GM20000 (cell line): ENCODE measurements around the gene GSG1L.

Source experiments
- DNase-seq: peaks from one replicate; pipeline ENCODE4 v3.0.0; 2012; ENCODE audit warnings: low spot score
- TF ChIP-seq, protein P1 (sequence below): IDR thresholded peaks from 2 replicates; pipeline ENCODE4 v1.5.1; 2012; ENCODE audit warnings: mild to moderate bottlenecking, control low read depth; ENCODE audit errors: extremely low read depth, missing control alignments

Gene GSG1L

DNA sequence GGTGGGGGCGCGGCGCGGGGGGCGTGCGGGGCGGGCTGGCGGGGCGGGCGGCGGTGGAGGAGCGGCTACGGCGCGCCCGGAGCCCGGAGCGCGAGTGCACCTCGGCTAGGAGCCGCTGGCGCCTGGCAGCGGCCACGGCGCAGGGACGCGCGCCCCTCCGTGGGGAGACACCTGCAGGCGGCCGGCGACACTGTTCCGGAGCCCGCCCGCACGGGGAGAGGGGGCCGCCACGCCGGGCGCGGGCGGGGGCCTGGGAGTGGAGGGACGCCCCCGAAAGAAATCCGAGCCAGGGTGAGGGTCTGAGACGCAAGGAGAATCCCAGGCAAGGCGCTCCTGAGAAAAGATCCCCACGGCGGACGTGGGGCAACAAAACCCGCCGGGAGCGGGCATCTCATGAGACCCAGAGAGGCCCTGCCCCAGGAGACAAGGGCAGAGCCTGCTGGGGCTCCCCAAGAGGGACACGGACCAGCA lies at the start of gene GSG1L:
Gene GSG1L, minus strand, starts transcription at position 124 of the 471 bp plus-strand sequence. CDS start 290 bp downstream, outside the sequence.
- TF ChIP-seq, protein P1, sequence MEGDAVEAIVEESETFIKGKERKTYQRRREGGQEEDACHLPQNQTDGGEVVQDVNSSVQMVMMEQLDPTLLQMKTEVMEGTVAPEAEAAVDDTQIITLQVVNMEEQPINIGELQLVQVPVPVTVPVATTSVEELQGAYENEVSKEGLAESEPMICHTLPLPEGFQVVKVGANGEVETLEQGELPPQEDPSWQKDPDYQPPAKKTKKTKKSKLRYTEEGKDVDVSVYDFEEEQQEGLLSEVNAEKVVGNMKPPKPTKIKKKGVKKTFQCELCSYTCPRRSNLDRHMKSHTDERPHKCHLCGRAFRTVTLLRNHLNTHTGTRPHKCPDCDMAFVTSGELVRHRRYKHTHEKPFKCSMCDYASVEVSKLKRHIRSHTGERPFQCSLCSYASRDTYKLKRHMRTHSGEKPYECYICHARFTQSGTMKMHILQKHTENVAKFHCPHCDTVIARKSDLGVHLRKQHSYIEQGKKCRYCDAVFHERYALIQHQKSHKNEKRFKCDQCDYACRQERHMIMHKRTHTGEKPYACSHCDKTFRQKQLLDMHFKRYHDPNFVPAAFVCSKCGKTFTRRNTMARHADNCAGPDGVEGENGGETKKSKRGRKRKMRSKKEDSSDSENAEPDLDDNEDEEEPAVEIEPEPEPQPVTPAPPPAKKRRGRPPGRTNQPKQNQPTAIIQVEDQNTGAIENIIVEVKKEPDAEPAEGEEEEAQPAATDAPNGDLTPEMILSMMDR: no peak
- DNase-seq: peak; percentile 61

DNA sequence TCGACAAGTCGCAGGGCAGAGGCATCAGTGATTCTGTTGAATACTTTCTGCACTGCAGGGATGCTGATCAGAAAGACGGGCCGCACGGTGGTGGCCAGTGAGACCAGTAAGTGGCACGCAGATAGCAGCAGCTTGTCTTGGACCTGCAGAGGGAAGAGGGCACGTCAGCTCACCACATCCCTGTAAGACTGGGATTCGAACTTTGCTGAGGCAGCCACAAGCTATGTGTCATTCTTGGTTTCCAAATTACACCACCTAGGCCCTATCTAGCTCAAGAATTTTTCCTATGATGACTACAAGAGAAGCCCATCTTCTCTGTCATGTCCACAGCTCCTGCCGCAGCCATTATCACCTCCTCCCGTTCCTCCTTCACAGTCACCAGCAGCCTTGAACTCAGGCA lies 49.4 kb upstream of the GSG1L start:
- TF ChIP-seq, protein P1: no peak
- no peak for DNase-seq

DNA sequence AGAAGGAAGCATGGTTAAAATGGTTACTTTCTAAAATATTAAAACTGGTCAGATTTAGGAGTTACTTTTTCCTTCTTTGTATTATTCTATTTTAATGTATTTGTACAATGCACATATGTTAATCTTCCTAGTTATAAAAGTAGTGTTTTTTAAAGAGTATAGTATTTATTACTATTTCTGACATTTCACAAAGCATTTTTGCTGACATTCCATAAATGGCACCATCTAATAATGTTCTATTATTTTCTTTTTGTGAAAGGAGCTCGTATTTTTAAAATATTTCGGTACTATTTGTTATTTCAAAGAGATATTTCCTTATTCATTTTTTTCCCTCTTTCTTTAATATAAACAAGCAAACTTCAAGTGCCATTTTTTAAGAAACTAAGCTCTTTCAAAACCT lies 47.5 kb upstream of the GSG1L start:
- no peak for DNase-seq
- TF ChIP-seq, protein P1: no peak

DNA sequence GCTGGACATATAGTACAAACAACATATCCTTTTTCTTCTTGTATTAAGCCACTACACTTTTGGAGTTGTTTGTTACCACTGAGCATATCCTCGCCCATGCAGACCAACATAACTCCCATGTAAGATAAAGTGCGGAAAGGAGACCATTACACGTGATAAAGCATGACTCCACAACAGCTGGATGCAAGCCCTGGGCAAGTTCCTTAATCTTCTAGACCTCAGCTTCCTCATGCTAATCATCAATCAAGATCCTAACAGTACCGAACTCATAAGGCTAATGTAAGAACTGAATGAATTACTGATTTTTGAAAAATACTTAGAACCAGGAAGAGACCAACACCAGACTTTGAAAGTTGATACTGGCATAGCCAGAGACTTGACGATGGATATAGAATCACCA lies 47.0 kb upstream of the GSG1L start:
- no peak for DNase-seq
- TF ChIP-seq, protein P1: no peak

DNA sequence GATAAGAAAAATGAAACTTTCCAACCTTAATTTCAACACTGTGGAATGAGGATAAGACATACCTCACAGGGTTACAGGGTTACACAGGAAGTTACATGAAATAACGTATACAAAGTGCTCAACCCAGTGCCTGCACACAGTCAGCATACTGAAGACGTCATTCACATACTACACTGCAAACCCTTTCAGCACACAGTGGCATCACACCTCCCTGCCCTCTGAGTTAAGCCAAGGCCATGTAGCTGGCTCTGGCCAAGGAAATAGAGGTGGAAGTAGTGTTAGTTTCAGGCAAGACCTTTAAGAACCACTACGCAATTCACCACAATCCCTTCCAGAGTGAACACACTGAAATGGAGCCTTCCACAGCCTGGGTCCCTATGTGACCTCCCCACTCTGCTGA lies 46.6 kb upstream of the GSG1L start:
- TF ChIP-seq, protein P1: no peak
- no peak for DNase-seq

DNA sequence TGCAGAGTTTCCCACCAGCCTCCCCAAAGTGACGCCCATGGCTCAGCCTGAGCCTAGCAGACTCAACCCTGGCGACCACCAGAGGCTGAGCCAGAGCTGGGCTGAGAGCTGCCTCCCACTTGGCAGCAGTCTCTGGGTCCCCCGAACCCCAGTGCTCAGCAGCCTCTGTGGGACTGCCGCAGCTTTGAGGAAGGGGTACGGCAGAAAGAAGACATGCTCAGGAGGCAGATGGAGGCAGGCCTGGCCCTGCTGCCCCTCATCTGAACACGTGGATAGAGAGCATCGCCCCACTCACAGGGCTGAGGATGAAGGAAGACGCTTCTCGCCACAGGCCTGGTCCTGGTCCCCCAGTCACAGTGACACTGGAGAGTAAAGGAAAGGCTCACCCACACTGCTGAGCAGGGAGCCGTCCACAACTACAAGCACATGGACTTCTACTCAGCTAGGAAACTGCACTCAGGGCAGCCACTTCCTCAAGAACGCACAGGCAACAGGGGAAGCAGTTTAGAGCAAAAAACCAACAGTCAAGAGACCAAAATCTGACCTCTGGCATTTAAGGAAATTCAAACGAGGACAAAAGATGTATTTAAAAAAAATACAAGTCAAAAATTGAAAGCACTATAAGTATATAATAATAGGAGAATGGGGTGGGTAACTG lies 45.2 kb upstream of the GSG1L start:
- no peak for DNase-seq

DNA sequence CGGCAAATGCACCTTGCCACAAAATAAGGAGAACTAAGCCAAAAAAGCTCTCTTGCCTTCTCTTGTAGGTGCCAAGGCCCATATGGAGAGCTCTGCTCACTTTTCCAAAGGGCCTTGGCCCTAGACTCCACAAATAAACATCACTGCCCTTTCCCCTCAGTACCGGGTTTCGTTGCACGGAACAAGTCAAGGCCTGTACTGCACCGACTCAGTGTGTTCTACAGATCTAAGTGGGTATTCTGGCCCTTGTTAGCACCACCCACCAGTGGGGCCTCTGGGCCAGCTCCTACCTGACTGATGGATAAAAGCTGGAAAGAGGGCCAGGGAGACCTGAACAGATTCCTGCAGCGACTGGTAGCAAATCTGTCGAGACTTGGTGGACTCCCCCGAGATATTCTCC lies 43.7 kb upstream of the GSG1L start:
- TF ChIP-seq, protein P1: no peak
- DNase-seq: no peak

More for the DNA sequence above, 45.2 kb upstream of the GSG1L start:
- TF ChIP-seq, protein P1: no peak
